Bronchial epithelial cell (primary cell): ENCODE measurements around the gene CMIP. TPM values are rescaled to one million over a fixed set of nuclear protein-coding genes. Genes with fewer than 3 reads are reported as not detected.
A peak's percentile ranks its signal among the peaks of the same experiment; 100 is the strongest.

Experiments
- DNase-seq: peaks from one replicate; pipeline ENCODE4 v3.0.0-alpha.2; 2010; ENCODE audit warnings: low read depth
- FAIRE-seq: peaks from 2 replicates; lab custom pipeline; 2011; peaks lifted over from hg19 to GRCh38; lab: Jason Lieb, UNC
- H3K27me3 ChIP-seq: 2 replicates; pipeline ENCODE4 v1.5.1; 2011; ENCODE audit warnings: low read length; ENCODE audit not compliant: control insufficient read depth, insufficient read depth
- H3K36me3 ChIP-seq: 2 replicates; pipeline ENCODE4 v1.5.1; 2011; ENCODE audit warnings: low read length; ENCODE audit not compliant: control insufficient read depth, insufficient read depth
- H3K4me3 ChIP-seq: 2 replicates; pipeline ENCODE4 v1.5.1; 2011; ENCODE audit warnings: mild to moderate bottlenecking, low read depth, low read length, control low read depth
- total RNA-seq: library from RNA; depleted of rRNA; stranded (reverse); fragments of >200 nt; gene quantifications from 2 replicates; pipeline ENCODE4 v1.2.1, GENCODE V29; 2014
- TF ChIP-seq, protein P1 (sequence below): IDR thresholded peaks from 2 replicates; pipeline ENCODE4 v1.5.1; 2011; ENCODE audit warnings: mild to moderate bottlenecking, moderate library complexity, low read length, control low read depth, inconsistent platforms; ENCODE audit not compliant: insufficient read depth, severe bottlenecking

CMIP gene
- total RNA-seq, 1 donor from 2014 or later: 21.1 TPM

DNA sequence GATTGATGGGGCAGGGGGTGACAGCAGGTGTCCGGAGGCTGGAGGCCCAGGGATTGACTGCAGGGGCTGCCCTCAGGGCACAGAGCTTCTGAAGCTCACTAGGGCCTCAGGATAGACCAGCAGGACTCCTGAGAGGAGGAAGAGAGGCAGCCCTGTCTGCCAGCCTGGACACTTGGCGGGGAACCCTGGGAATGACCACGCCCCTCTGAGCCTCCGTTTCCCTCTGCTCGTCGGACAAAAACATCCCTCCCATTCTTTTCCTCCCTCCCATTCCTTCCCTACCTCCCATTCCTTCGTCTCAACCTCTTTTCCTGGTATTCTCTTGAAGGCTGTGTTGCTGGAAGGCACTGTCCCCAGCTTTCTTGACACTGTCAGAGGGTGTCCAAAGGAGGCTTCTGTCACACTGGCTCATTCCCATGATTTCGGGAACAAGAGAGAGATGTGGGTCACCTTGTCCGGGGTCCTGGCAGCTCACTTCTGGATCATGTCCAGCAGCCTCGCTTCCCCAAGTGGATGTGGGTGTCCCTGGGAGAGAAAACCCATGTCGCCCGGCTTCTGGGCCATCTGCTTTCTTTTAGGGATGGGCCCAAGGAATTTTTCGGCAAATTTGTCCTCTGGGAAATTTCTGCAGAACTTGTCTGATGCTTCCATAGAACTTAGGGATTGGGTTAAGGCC, 145.5 kb downstream of the CMIP start:
- TF ChIP-seq, protein P1, sequence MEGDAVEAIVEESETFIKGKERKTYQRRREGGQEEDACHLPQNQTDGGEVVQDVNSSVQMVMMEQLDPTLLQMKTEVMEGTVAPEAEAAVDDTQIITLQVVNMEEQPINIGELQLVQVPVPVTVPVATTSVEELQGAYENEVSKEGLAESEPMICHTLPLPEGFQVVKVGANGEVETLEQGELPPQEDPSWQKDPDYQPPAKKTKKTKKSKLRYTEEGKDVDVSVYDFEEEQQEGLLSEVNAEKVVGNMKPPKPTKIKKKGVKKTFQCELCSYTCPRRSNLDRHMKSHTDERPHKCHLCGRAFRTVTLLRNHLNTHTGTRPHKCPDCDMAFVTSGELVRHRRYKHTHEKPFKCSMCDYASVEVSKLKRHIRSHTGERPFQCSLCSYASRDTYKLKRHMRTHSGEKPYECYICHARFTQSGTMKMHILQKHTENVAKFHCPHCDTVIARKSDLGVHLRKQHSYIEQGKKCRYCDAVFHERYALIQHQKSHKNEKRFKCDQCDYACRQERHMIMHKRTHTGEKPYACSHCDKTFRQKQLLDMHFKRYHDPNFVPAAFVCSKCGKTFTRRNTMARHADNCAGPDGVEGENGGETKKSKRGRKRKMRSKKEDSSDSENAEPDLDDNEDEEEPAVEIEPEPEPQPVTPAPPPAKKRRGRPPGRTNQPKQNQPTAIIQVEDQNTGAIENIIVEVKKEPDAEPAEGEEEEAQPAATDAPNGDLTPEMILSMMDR: no peak
- Histone ChIP-seq H3K36me3 (peaks cover 12% of the 10 kb centered on the region), H3K4me3 (no peak overlapping the region), H3K27me3 (no peaks in the 10 kb centered on the region)
- no peak for FAIRE-seq
- DNase-seq: no peak

DNA sequence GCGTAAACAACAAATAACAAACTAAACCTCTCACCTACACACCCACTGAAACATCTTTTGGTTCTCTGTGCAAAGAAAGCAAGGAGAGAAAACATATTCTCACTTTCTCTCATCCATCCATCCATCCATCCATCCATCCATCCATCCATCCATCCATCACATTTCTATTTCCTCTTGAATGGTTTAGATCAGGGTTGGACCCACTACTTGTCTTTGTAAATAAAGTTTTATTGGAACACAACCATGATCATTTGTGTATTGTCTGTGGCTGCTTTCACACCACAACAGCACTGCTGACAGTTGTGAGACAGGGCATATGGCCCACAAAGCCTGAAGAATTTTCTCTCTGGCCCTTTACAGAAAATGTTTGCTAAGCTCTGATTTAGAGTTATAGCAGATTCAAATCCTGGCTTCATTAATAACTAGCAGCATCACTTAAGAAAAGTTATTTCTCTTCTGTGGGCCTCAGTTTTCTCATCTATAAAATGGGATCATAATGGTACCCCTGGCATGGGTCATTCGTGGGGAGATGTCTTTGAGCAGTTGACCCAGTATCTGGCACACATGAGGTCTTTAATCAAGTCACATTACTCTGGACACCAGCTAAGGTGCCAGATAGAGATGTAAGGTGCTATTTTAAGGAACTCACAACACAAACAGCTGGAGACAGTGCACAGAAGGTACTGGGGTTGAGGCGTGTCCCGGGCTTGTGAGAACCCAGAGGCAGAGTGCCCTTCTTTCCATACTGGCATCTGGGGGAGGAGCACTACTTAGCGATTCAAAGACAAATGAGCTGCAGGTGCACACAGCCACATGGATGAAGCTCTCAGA, 146.3 kb downstream of the CMIP start:
- DNase-seq: no peak
- peaks cover 12% of the 10 kb centered on the region for H3K36me3 ChIP-seq

DNA sequence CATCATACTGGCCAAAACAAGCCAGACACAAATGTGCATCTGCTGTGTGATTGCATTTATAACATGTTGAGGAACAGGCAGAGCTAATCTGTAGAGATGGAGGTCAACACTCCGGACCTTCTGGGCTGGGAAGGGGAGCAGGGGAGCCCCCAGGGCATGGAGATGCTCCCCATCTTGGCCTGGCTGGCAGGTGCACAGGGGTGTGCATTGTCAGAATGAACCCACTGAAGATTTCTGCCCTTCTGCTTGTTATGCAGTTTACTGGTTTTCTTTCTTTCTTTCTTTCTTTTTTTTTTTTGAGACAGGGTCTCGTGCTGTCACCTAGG, 146.9 kb downstream of the CMIP start:
- Histone ChIP-seq H3K27me3 (no peaks in the 10 kb centered on the region), H3K4me3 (no peak overlapping the region), H3K36me3 (peaks cover 12% of the 10 kb centered on the region)
- FAIRE-seq (no peak), DNase-seq (no peak)
- TF ChIP-seq, protein P1: no peak

More for the DNA sequence above, 146.3 kb downstream of the CMIP start:
- FAIRE-seq: no peak
- Histone ChIP-seq H3K27me3 (no peaks in the 10 kb centered on the region), H3K4me3 (no peak overlapping the region)
- TF ChIP-seq, protein P1: no peak

DNA sequence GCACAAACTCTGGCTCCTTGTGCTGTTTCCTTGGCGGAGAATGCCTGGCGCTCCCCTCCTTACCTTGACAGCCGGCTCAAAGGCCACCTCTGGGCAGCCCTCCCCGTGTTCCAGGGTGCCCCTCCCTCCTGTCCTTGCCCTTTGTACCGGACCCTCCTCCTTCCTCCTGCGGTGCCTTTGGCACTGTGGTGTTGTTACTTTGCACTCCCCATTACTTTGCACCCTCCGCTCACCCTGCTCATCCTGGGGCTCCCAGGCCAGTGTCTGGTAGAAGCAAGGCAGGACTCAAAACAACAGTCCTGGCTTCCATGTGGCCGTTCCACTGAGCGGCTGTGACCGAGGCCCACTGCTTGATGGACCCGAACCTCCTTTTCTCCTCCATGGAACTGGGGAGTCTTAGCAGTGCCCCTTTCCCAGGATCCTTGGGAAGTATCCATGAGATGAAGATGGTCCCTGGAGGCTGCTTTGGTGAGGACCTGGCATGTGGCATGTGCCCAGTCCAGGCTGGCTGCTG, 147.8 kb downstream of the CMIP start:
- no peak overlapping the region for H3K4me3 ChIP-seq
- no peak for DNase-seq
- H3K36me3 ChIP-seq: peaks cover 12% of the 10 kb centered on the region
- TF ChIP-seq, protein P1: no peak
- FAIRE-seq: no peak
- no peaks in the 10 kb centered on the region for H3K27me3 ChIP-seq

DNA sequence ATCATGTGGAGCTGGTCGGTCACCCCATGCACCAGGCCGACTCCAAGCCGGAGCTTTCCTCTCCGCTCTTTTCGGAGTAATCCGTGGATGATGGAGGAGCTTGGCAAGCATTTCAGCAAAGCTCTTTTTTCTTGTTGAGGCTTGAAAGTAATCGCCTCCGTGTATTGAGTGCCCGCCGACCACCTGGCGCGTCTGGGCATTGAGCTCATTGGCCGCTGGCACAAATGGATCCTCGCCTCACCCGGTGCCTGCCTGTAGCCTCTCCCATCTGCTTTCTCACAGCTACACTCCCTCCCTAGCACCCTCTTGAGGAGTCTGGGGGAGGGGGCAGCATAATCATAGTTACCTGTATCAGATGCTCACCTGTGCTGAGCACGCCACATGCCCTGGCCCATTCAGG, 148.9 kb downstream of the CMIP start:
- DNase-seq: peak; percentile 52
- Histone ChIP-seq H3K36me3 (peaks cover 7% of the 10 kb centered on the region), H3K27me3 (no peaks in the 10 kb centered on the region), H3K4me3 (no peak overlapping the region)
- TF ChIP-seq, protein P1: no peak
- no peak for FAIRE-seq
